Uterus (tissue), 4 donors: ENCODE results near the gene TSPAN13. TPM values are rescaled to one million over a fixed set of nuclear protein-coding genes. Genes with fewer than 3 reads are reported as not detected.

Experiments
- DNase-seq, 2 donors: peaks; one replicate each; pipeline ENCODE4 v3.0.0-alpha.2; 2019 to 2020
- H3K27ac ChIP-seq, 2 donors: fragments of 200-600 bp; sonication (generic); 1 replicate in 1 of 2; 2 replicates in 1 of 2; pipeline ENCODE4 v1.5.1; 2016 to 2018
- H3K27me3 ChIP-seq, 2 donors: fragments of 200-600 bp; sonication (generic); one replicate each; pipeline ENCODE4 v1.5.1; 2018 to 2019; ENCODE audit warnings: control low read depth in 1 of 2
- H3K36me3 ChIP-seq, 2 donors: fragments of 200-600 bp; sonication (generic); one replicate each; pipeline ENCODE4 v1.5.1; 2019; ENCODE audit warnings: control low read depth in 1 of 2
- H3K4me1 ChIP-seq, 2 donors: fragments of 200-600 bp; sonication (generic); one replicate each; pipeline ENCODE4 v1.5.1; 2018 to 2019; ENCODE audit warnings: control low read depth in 1 of 2
- H3K4me3 ChIP-seq, 2 donors: fragments of 200-600 bp; sonication (generic); 1 replicate in 1 of 2; 2 replicates in 1 of 2; pipeline ENCODE4 v1.5.1; 2018 to 2019; ENCODE audit warnings: mild to moderate bottlenecking in 1 of 2
- H3K9me3 ChIP-seq, 2 donors: fragments of 200-600 bp; sonication (generic); one replicate each; pipeline ENCODE4 v1.5.1; 2019; ENCODE audit warnings: control low read depth in 1 of 2
- POLR2A ChIP-seq, 2 donors: fragments of 450-650 bp; IDR thresholded peaks; one replicate each; pipeline ENCODE4 v1.6.1; 2016; ENCODE audit warnings: antibody characterized with exemption in 2 of 2, mild to moderate bottlenecking in 1 of 2, moderate library complexity in 1 of 2
- intact Hi-C: fragments of 100-400 bp; cut with DNase I; formaldehyde crosslinking; loops from one replicate; pipeline ENCODE4 v1.15.1; 2023; ENCODE audit warnings: low total_unique reads
- total RNA-seq, 4 donors: library from RNA; depleted of rRNA in 3 of 4; stranded (reverse); fragments of >200 nt in 3 of 4; gene quantifications; one replicate each; pipeline versions ENCODE4 v1.1.0 to v1.2.4, GENCODE V29; 2014 to 2023
- TF ChIP-seq, protein P1 (sequence below), 4 experiments: fragments of 200-600 bp in 2 of 4; fragments of 450-650 bp in 2 of 4; sonication (generic) in 2 of 4; IDR thresholded peaks; one replicate each; pipeline ENCODE4 v1.5.1; 2016 to 2019; ENCODE audit warnings: antibody characterized with exemption in 4 of 4, mild to moderate bottlenecking in 2 of 4, moderate library complexity in 1 of 4
- donor health status: DM: yes; HTN: yes; CAD: no.

The TSPAN13 gene
- total RNA-seq, 4 donors from 2014 or later = 4.9 to 19.1 (median 13.2) TPM

DNA sequence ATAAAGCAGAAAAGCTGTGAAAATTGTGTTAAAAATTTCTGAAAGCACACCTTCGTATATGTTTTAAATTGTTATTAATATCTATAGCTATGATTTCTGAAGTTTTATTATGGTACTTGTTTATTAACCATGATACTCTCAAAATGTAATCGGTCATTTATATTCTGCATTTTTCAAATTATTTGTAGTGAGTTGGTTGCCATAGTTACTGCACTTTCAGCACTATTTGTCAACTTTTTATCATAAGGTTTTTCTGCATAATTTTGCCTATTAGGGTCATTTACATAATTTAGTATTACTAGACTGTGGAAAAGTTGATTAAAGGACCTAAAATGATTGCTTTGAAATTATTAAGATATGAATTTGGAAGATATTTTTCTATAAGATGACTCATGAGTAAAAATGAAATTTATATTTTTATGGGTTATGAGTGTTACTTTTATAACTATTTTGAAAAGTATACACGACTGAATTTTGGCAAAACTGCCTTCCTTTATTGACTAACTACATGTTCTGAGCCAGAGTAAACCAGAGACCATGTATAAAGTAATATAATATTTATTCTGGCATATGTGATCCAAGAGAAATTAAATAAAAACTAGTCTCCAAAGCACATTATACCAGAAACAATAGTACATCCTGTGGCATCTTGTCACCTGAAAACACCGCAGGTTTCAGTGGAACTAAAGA, 59.1 kb downstream of the TSPAN13 start:
- Histone ChIP-seq H3K36me3 (no peaks in the 10 kb centered on the region), H3K27me3 (no peaks in the 10 kb centered on the region), H3K27ac (no peak overlapping the region), H3K4me1 (no peaks in the 10 kb centered on the region), H3K9me3 (no peaks in the 10 kb centered on the region), H3K4me3 (no peak overlapping the region)
- intact Hi-C loops = no loop called here
- TF ChIP-seq POLR2A (IDR thresholded peaks at IDR 0.05) = no peak
- TF ChIP-seq, protein P1, sequence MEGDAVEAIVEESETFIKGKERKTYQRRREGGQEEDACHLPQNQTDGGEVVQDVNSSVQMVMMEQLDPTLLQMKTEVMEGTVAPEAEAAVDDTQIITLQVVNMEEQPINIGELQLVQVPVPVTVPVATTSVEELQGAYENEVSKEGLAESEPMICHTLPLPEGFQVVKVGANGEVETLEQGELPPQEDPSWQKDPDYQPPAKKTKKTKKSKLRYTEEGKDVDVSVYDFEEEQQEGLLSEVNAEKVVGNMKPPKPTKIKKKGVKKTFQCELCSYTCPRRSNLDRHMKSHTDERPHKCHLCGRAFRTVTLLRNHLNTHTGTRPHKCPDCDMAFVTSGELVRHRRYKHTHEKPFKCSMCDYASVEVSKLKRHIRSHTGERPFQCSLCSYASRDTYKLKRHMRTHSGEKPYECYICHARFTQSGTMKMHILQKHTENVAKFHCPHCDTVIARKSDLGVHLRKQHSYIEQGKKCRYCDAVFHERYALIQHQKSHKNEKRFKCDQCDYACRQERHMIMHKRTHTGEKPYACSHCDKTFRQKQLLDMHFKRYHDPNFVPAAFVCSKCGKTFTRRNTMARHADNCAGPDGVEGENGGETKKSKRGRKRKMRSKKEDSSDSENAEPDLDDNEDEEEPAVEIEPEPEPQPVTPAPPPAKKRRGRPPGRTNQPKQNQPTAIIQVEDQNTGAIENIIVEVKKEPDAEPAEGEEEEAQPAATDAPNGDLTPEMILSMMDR (IDR thresholded peaks at IDR 0.05) = no peak
- DNase-seq = no peak

DNA sequence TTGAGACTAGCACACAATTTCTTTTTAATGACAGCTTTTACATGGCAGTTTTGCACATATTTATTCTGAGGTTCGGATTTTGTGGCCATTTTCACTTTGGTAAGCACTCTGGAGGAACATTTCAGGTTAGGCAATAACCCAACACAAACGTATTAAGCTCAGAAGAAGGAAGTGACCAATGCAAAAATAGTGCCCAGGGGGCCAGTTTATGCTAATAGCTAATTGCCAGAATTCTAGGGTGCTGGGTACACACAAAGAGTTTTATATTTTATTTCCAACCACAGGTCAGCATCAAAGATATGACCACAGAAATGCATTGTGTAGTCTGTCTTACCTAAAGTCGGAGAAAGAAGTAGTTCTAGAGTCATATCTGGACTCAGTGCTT, 59.7 kb downstream of the TSPAN13 start:
- no peak for DNase-seq
- Histone ChIP-seq H3K4me3 (no peak overlapping the region), H3K27me3 (no peaks in the 10 kb centered on the region), H3K36me3 (no peaks in the 10 kb centered on the region), H3K4me1 (no peaks in the 10 kb centered on the region), H3K27ac (no peak overlapping the region), H3K9me3 (no peaks in the 10 kb centered on the region)
- intact Hi-C loops = no loop called here
- no peak for TF ChIP-seq POLR2A (IDR thresholded peaks at IDR 0.05)

DNA sequence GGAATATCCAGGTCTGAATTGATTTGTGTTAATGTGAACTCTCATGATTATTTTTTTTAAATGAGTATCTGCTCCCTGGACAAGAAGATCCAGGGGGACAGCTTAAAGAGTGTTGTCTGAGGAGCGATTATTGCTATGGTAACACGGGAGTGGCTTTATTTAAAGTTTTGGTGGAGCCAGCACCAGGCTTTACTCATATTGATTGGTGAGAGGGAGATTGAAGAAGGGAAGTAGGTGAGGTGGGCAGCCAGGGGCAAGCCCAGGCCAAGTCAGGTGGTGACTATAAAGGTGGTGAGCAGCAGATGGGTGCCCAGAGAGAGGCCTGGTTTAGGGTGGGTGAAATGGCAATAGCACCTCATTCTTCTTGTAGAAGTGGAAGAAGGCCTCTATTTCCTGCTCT, 61.4 kb downstream of the TSPAN13 start:
- Histone ChIP-seq H3K27me3 (no peaks in the 10 kb centered on the region), H3K27ac (no peak overlapping the region), H3K36me3 (no peaks in the 10 kb centered on the region), H3K4me1 (no peaks in the 10 kb centered on the region), H3K9me3 (no peaks in the 10 kb centered on the region), H3K4me3 (no peak overlapping the region)
- no peak for DNase-seq
- intact Hi-C loops = no loop called here
- TF ChIP-seq, protein P1 (IDR thresholded peaks at IDR 0.05) = no peak
- no peak for TF ChIP-seq POLR2A (IDR thresholded peaks at IDR 0.05)

DNA sequence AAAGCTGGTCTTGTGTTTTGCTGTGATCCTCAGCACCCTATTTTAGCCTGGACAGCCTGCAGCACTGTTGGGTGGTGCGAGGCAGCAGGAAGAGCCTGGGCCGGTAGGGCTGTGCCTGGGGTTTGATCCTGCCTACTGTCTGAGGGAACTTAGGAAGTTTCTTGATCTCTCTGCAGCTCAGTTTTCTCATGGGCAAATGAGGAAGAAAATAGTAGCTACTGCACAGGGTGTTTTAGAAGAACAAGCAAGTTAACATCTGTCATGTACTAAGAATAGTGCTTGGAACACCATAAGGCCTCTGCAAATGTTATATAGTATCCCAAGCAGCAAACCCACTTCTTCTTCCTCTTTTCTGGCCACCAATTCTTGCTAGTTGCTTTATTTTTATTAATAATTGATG, 63.3 kb downstream of the TSPAN13 start:
- no peaks in the 10 kb centered on the region for H3K4me1 ChIP-seq
- TF ChIP-seq, protein P1 (IDR thresholded peaks at IDR 0.05) = no peak
- no peak for TF ChIP-seq POLR2A (IDR thresholded peaks at IDR 0.05)
- no peak overlapping the region for H3K4me3 ChIP-seq
- H3K27me3 ChIP-seq = no peaks in the 10 kb centered on the region
- no peaks in the 10 kb centered on the region for H3K9me3 ChIP-seq
- no peak overlapping the region for H3K27ac ChIP-seq
- H3K36me3 ChIP-seq = no peaks in the 10 kb centered on the region
- no peak for DNase-seq
- intact Hi-C loops = no loop called here

DNA sequence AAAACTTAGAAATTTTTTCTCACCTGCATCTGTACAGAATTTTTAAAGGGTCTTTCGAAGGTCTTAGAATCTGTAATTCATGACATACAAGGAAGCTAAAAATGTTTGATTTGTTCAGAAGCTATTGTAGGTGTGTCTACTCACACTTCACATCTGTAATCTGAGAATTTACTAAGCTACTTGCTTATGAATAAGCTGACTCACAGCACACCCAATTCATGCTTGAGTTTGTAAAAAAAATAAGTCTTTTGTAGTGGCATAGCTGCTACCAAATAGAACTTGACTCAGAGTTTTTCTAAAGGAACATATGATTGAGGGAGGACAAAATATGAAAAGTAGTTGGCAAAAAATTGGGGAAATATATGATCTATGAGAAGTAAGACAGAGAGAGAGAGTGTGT, 64.0 kb downstream of the TSPAN13 start:
- no peak for TF ChIP-seq POLR2A (IDR thresholded peaks at IDR 0.05)
- TF ChIP-seq, protein P1 (IDR thresholded peaks at IDR 0.05) = no peak
- Histone ChIP-seq H3K9me3 (no peaks in the 10 kb centered on the region), H3K27me3 (no peaks in the 10 kb centered on the region), H3K4me3 (no peak overlapping the region), H3K36me3 (no peaks in the 10 kb centered on the region), H3K27ac (no peak overlapping the region), H3K4me1 (no peaks in the 10 kb centered on the region)
- intact Hi-C loops = no loop called here
- DNase-seq = no peak

DNA sequence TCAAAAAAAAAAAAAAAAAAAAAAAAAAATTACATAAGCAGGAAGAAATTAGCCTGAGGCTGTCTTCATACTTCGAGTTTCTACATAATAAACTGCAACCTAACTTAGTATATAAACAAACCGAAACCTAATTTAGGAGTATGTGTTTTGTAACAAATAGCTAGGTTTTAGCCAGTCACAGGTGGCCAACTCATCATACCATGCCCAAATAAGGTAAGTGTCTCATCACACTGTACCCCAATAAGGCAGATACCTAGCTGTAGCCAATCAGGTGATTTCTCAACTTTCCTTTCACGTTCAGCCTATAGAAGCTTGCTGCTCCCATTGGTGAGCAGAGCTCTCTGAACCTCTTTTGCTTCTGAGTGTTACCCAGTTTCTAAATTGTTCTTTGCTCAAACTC, 65.2 kb downstream of the TSPAN13 start:
- Histone ChIP-seq H3K27me3 (no peaks in the 10 kb centered on the region), H3K9me3 (no peaks in the 10 kb centered on the region), H3K4me1 (no peaks in the 10 kb centered on the region), H3K36me3 (no peaks in the 10 kb centered on the region), H3K4me3 (no peak overlapping the region), H3K27ac (no peak overlapping the region)
- TF ChIP-seq POLR2A (IDR thresholded peaks at IDR 0.05) = no peak
- TF ChIP-seq, protein P1 (IDR thresholded peaks at IDR 0.05) = no peak
- no peak for DNase-seq
- intact Hi-C loops = no loop called here
